ENCODE data around the gene AGAP3. TPM values are rescaled to one million over a fixed set of nuclear protein-coding genes. Genes with fewer than 3 reads are reported as not detected.

AGAP3 gene
- total RNA-seq, 1 experiment from 2014 or later: 138 TPM

DNA sequence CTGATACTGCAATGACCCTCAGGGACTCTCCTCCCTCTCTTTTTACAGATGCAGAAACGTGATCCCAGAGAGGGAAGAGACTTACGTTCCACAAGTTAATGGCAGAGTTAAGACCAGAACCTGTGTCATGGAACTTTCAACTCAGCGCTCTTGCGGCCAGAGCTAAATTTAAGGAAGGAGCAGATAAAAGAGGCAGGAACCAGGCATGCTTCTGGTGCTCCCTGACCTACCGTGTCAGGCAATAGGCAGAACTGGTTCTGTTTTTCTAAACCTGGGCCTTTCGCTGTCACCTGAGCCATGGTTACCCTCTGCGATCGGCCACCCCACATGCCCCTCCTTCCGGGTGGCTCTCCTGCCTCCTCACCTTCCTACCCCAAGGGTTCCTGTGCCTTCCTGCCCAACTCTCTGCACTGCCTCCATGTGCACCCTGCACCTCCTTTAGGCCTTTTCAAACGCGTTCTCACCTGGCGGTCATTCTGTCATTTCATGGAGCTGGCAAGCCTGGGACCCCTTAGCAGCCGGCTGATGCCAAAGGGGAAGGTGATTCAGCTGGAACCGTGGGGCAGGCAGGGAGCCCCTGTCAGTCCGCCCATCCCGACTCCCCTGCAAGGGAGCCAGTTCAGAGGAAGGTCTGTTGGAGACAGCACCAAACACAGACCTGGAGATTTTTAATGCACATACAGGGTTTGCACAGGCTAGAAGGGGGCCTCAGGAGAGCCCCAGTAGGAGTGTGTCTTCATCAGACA is 88.9 kb downstream of the AGAP3 start:
- POLR2A ChIA-PET: no interaction called here
- Mint-ChIP-seq H3K4me1 (ENCODE audit: insufficient read depth, unreplicated experiment) (no peaks in the 10 kb centered on the region), H3K4me3 (ENCODE audit: unreplicated experiment) (no peak overlapping the region), H3K9me3 (ENCODE audit: unreplicated experiment) (no peaks in the 10 kb centered on the region), H3K36me3 (ENCODE audit: insufficient read depth, unreplicated experiment) (no peaks in the 10 kb centered on the region), H3K27me3 (ENCODE audit: insufficient read depth, unreplicated experiment) (peaks cover 74% of the 10 kb centered on the region), H3K27ac (ENCODE audit: low read depth, unreplicated experiment) (peak overlapping the region; percentile 83)
- CTCF ChIA-PET: interaction anchor here (0.6 to 1.1 kb wide), 2 partner anchors 11 to 123 kb away, joined by 3 read pairs; no protein-coding TSS in a partner anchor
- intact Hi-C loops (cut with micrococcal nuclease): no loop called here
- no TSS peak for BruUV-seq (replicated peaks)
- DNase-seq (ENCODE audit: unreplicated experiment): no peak
- TF ChIP-seq, protein P1, sequence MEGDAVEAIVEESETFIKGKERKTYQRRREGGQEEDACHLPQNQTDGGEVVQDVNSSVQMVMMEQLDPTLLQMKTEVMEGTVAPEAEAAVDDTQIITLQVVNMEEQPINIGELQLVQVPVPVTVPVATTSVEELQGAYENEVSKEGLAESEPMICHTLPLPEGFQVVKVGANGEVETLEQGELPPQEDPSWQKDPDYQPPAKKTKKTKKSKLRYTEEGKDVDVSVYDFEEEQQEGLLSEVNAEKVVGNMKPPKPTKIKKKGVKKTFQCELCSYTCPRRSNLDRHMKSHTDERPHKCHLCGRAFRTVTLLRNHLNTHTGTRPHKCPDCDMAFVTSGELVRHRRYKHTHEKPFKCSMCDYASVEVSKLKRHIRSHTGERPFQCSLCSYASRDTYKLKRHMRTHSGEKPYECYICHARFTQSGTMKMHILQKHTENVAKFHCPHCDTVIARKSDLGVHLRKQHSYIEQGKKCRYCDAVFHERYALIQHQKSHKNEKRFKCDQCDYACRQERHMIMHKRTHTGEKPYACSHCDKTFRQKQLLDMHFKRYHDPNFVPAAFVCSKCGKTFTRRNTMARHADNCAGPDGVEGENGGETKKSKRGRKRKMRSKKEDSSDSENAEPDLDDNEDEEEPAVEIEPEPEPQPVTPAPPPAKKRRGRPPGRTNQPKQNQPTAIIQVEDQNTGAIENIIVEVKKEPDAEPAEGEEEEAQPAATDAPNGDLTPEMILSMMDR (IDR thresholded peaks at IDR 0.05; ENCODE audit: unreplicated experiment): no peak

DNA sequence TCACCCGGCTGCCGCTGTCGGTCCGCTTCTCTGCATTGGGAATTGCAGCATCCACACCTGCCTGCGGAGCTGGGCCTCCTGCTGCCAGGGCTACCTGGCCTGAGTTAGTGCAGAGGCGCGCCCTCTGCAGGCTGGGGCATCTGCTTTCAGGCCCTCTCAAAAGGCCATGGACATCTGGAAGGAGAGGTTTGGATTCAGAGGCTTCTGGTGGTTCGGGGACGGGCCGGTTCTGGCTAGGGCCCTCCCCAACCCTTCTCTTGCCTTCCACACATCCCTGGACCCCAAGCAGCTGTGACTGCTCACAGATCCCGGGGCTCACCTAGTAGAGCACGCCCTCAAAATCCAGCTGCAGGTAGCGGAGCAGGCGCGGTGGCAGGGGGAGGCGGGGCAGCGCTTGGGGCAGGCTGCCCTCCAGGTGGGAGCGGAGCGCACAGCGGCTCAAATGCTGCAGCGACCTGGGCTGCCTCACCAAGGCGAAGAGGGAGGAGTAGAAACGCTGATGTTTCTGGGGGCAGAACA is 89.6 kb downstream of the AGAP3 start:
- Mint-ChIP-seq H3K9me3 (ENCODE audit: unreplicated experiment) (no peaks in the 10 kb centered on the region), H3K27ac (ENCODE audit: low read depth, unreplicated experiment) (peak overlapping the region; percentile 83), H3K36me3 (ENCODE audit: insufficient read depth, unreplicated experiment) (no peaks in the 10 kb centered on the region), H3K27me3 (ENCODE audit: insufficient read depth, unreplicated experiment) (peaks cover 80% of the 10 kb centered on the region), H3K4me1 (ENCODE audit: insufficient read depth, unreplicated experiment) (no peaks in the 10 kb centered on the region), H3K4me3 (ENCODE audit: unreplicated experiment) (no peak overlapping the region)
- no TSS peak for BruUV-seq (replicated peaks)
- POLR2A ChIA-PET: no interaction called here
- CTCF ChIA-PET: interaction anchor here (0.6 to 1.3 kb wide), 5 partner anchors 12 to 123 kb away, joined by 3 read pairs; no protein-coding TSS in a partner anchor
- no peak for DNase-seq (ENCODE audit: unreplicated experiment)
- intact Hi-C loops (cut with micrococcal nuclease): no loop called here
- TF ChIP-seq, protein P1 (IDR thresholded peaks at IDR 0.05; ENCODE audit: unreplicated experiment): no peak

DNA sequence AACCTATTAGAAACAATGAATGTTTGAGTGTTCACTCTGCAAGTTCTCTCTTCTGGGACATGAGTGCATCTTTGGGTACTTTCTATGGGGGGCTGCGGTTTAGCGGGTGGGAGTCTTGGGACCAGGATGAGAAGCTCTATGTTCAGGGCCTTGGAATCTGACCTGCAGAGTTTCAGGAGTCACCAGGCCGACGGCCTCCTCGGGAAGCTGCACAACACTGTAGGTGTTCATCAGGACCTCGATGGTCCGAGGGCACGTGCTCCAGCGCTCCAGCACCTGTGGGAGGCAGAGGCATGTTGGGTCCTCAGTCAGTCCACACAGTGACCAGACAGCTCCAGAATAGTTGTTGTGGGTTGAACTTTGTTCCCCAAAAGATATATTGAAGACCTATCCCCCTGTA is 90.1 kb downstream of the AGAP3 start:
- peaks cover 81% of the 10 kb centered on the region for H3K27me3 Mint-ChIP-seq (ENCODE audit: insufficient read depth, unreplicated experiment)
- intact Hi-C loops (cut with micrococcal nuclease): no loop called here
- CTCF ChIA-PET: interaction anchor here (0.6 to 1.3 kb wide), 5 partner anchors 12 to 73 kb away, joined by 3 to 4 read pairs (median 3); no protein-coding TSS in a partner anchor

DNA sequence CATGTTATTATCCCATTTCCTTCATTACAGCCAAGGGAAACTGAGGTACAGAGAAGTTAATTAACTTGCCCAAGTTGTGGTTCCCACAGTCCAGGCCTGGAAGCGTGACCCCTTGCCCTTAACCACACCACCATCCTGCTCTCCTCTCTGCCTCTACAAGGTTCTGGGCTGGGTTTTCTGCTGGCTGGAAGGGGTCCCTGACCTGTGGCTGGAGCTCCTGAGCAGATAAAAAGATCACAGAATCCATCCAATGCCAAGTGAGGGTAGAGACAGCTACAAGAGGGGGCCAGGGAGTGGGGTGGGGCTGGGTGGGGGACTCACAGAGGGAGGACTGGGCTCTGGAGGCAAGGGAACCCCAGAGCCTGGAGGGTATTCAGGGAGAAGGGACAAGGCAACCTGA is 91.0 kb downstream of the AGAP3 start:
- DNase-seq (ENCODE audit: unreplicated experiment): no peak
- no peaks in the 10 kb centered on the region for H3K9me3 Mint-ChIP-seq (ENCODE audit: unreplicated experiment)
- H3K4me3 Mint-ChIP-seq (ENCODE audit: unreplicated experiment): no peak overlapping the region
- no peaks in the 10 kb centered on the region for H3K36me3 Mint-ChIP-seq (ENCODE audit: insufficient read depth, unreplicated experiment)
- H3K27ac Mint-ChIP-seq (ENCODE audit: low read depth, unreplicated experiment): no peak overlapping the region
- TF ChIP-seq, protein P1 (IDR thresholded peaks at IDR 0.05; ENCODE audit: unreplicated experiment): no peak
- BruUV-seq (replicated peaks): no TSS peak
- peaks cover 87% of the 10 kb centered on the region for H3K27me3 Mint-ChIP-seq (ENCODE audit: insufficient read depth, unreplicated experiment)
- ChIA-PET CTCF (interaction anchor here (0.6 to 1.4 kb wide), 5 partner anchors 32 to 129 kb away, joined by 3 to 5 read pairs (median 3); no protein-coding TSS in a partner anchor), POLR2A (no interaction called here)
- intact Hi-C loops (cut with micrococcal nuclease): no loop called here
- H3K4me1 Mint-ChIP-seq (ENCODE audit: insufficient read depth, unreplicated experiment): no peaks in the 10 kb centered on the region

More for the DNA sequence above, 90.1 kb downstream of the AGAP3 start:
- H3K36me3 Mint-ChIP-seq (ENCODE audit: insufficient read depth, unreplicated experiment): no peaks in the 10 kb centered on the region
- H3K9me3 Mint-ChIP-seq (ENCODE audit: unreplicated experiment): no peaks in the 10 kb centered on the region
- DNase-seq (ENCODE audit: unreplicated experiment): no peak
- POLR2A ChIA-PET: no interaction called here
- no peak overlapping the region for H3K27ac Mint-ChIP-seq (ENCODE audit: low read depth, unreplicated experiment)
- TF ChIP-seq, protein P1 (IDR thresholded peaks at IDR 0.05; ENCODE audit: unreplicated experiment): no peak
- no TSS peak for BruUV-seq (replicated peaks)
- no peaks in the 10 kb centered on the region for H3K4me1 Mint-ChIP-seq (ENCODE audit: insufficient read depth, unreplicated experiment)
- H3K4me3 Mint-ChIP-seq (ENCODE audit: unreplicated experiment): no peak overlapping the region

Data from MCF 10A (cell line).